ENCODE results near the gene C2orf76.

- no peak for TF ChIP-seq EZH2 (IDR thresholded peaks at IDR 0.05)
- no peak for TF ChIP-seq POLR2AphosphoS5 (IDR thresholded peaks at IDR 0.05; ENCODE audit: borderline replicate concordance, low read depth, low read length)
- no peak for TF ChIP-seq FOXP2 (optimal IDR thresholded peaks at IDR 0.05; ENCODE audit: control extremely low read depth, extremely low read length, insufficient read depth)
Observed at GRCh38 chr2:119364798-119365197, 1.8 kb downstream of the C2orf76 start.
